Osteocyte (in vitro differentiated cells): Measurements from ENCODE around the gene TBC1D16. TPM values are rescaled to one million over a fixed set of nuclear protein-coding genes. Genes with fewer than 3 reads are reported as not detected.
"Not testable (repeated sequence)": the region's sequence is repeated elsewhere in the genome, so short reads cannot be mapped to it uniquely, and the experiment has no call there.

Experiments used
- DNase-seq: peaks from one replicate; pipeline ENCODE4 v3.0.0; 2021; ENCODE audit warnings: mixed read lengths; ENCODE audit not compliant: unreplicated experiment; ENCODE audit errors: extremely low spot score
- H3K27ac Mint-ChIP-seq: one replicate; pipeline ENCODE4 v1.8.0; 2021; ENCODE audit warnings: mild to moderate bottlenecking, mixed read lengths; ENCODE audit not compliant: unreplicated experiment
- H3K27me3 Mint-ChIP-seq: one replicate; pipeline ENCODE4 v1.8.0; 2021; ENCODE audit warnings: mixed read lengths; ENCODE audit not compliant: unreplicated experiment
- H3K36me3 Mint-ChIP-seq: one replicate; pipeline ENCODE4 v1.8.0; 2021; ENCODE audit warnings: mixed read lengths; ENCODE audit not compliant: unreplicated experiment
- H3K4me1 Mint-ChIP-seq: one replicate; pipeline ENCODE4 v1.8.0; 2021; ENCODE audit warnings: mixed read lengths; ENCODE audit not compliant: unreplicated experiment
- H3K4me3 Mint-ChIP-seq: one replicate; pipeline ENCODE4 v1.8.0; 2021; ENCODE audit warnings: mild to moderate bottlenecking, moderate library complexity, mixed read lengths; ENCODE audit not compliant: unreplicated experiment
- H3K9me3 Mint-ChIP-seq: one replicate; pipeline ENCODE4 v1.8.0; 2021; ENCODE audit warnings: mixed read lengths; ENCODE audit not compliant: unreplicated experiment
- CTCF ChIP-seq: fragments of 200-600 bp; sonication (generic); IDR thresholded peaks from 2 replicates; pipeline ENCODE4 v1.5.0; 2021; ENCODE audit warnings: antibody characterized with exemption, mild to moderate bottlenecking, moderate library complexity
- total RNA-seq: library from RNA; stranded (reverse); gene quantifications from 2 replicates; pipeline ENCODE4 v1.2.1, GENCODE V29; 2021

TBC1D16 gene
- total RNA-seq, 1 donor from 2014 or later, result 45.9 TPM

GRCh38 chr17:79960788-79961522 is 74.7 kb downstream of the TBC1D16 start:
- Mint-ChIP-seq H3K4me3 (no peak overlapping the region), H3K36me3 (peaks cover 3% of the 10 kb centered on the region), H3K9me3 (peaks cover 6% of the 10 kb centered on the region), H3K27me3 (no peaks in the 10 kb centered on the region), H3K27ac (peak overlapping the region; percentile 55), H3K4me1 (peaks cover 37% of the 10 kb centered on the region)
- no peak for TF ChIP-seq CTCF
- DNase-seq, result no peak

- no peaks in the 10 kb centered on the region for H3K27me3 Mint-ChIP-seq
- H3K27ac Mint-ChIP-seq, result no peak overlapping the region
- no peak for TF ChIP-seq CTCF
- peaks cover 6% of the 10 kb centered on the region for H3K9me3 Mint-ChIP-seq
- no peaks in the 10 kb centered on the region for H3K36me3 Mint-ChIP-seq
- peaks cover 49% of the 10 kb centered on the region for H3K4me1 Mint-ChIP-seq
- DNase-seq, result no peak
- no peak overlapping the region for H3K4me3 Mint-ChIP-seq
Observed at GRCh38 chr17:79959042-79959441, 76.6 kb downstream of the TBC1D16 start.

GRCh38 chr17:79956853-79957252 is 78.8 kb downstream of the TBC1D16 start:
- no peak for DNase-seq
- H3K36me3 Mint-ChIP-seq, result no peaks in the 10 kb centered on the region
- H3K4me3 Mint-ChIP-seq, result no peak overlapping the region
- H3K27me3 Mint-ChIP-seq, result no peaks in the 10 kb centered on the region
- TF ChIP-seq CTCF, result no peak
- peak overlapping the region; percentile 51 for H3K27ac Mint-ChIP-seq
- H3K9me3 Mint-ChIP-seq, result peaks cover 6% of the 10 kb centered on the region
- H3K4me1 Mint-ChIP-seq, result peaks cover 64% of the 10 kb centered on the region

GRCh38 chr17:79956441-79956735 is 79.3 kb downstream of the TBC1D16 start:
- peaks cover 69% of the 10 kb centered on the region for H3K4me1 Mint-ChIP-seq

GRCh38 chr17:79955691-79956440 is 79.8 kb downstream of the TBC1D16 start:
- no peak for TF ChIP-seq CTCF
- peak overlapping the region; percentile 36 for H3K27ac Mint-ChIP-seq
- H3K36me3 Mint-ChIP-seq, result no peaks in the 10 kb centered on the region
- DNase-seq, result no peak
- no peak overlapping the region for H3K4me3 Mint-ChIP-seq
- H3K4me1 Mint-ChIP-seq, result peaks cover 70% of the 10 kb centered on the region
- H3K9me3 Mint-ChIP-seq, result peaks cover under 1% of the 10 kb centered on the region
- H3K27me3 Mint-ChIP-seq, result no peaks in the 10 kb centered on the region

More at GRCh38 chr17:79956441-79956735, 79.3 kb downstream of the TBC1D16 start:
- not testable (repeated sequence) for H3K9me3 Mint-ChIP-seq, H3K36me3 Mint-ChIP-seq, DNase-seq, H3K27me3 Mint-ChIP-seq, H3K27ac Mint-ChIP-seq, H3K4me3 Mint-ChIP-seq
